ENCODE data around the gene ZFR.
"Not testable (repeated sequence)": the region's sequence is repeated elsewhere in the genome, so short reads cannot be mapped to it uniquely, and the experiment has no call there.

Gene ZFR

GRCh38 chr5:32315221-32316014 is 129.1 kb downstream of the ZFR start:
- DNase-seq: no peak

- no peak for DNase-seq
These were observed 129.9 kb downstream of the ZFR start for GRCh38 chr5:32314658-32315057.

GRCh38 chr5:32314152-32314488 is 130.4 kb downstream of the ZFR start:
- DNase-seq: not testable (repeated sequence)

GRCh38 chr5:32312595-32313332 is 131.8 kb downstream of the ZFR start, which contains the start of gene MTMR12:
Gene MTMR12 (minus strand): TSS chr5:32312939. CDS start chr5:32312838, 101 bp downstream.
- DNase-seq: peak; percentile 99 to 100

GRCh38 chr5:32312197-32312594 is 132.3 kb downstream of the ZFR start:
- peak; percentile 15 to 18 for DNase-seq

- no peak for DNase-seq
These were observed 132.9 kb downstream of the ZFR start for GRCh38 chr5:32311404-32312196.

GRCh38 chr5:32309761-32310160 is 134.8 kb downstream of the ZFR start:
- DNase-seq: no peak

- DNase-seq: no peak
These were observed 135.6 kb downstream of the ZFR start for GRCh38 chr5:32308946-32309345.

GRCh38 chr5:32307769-32308194 is 136.8 kb downstream of the ZFR start:
- no peak for DNase-seq

GRCh38 chr5:32304622-32305021 is 139.9 kb downstream of the ZFR start:
- no peak for DNase-seq

Data from activated CD4-positive, alpha-beta T cell treated with anti-CD3 and anti-CD28 coated beads, Interleukin-2, amount 50 U/mL, for 4 hours (primary cell).